ENCODE measurements around the gene PALD1.

DNA sequence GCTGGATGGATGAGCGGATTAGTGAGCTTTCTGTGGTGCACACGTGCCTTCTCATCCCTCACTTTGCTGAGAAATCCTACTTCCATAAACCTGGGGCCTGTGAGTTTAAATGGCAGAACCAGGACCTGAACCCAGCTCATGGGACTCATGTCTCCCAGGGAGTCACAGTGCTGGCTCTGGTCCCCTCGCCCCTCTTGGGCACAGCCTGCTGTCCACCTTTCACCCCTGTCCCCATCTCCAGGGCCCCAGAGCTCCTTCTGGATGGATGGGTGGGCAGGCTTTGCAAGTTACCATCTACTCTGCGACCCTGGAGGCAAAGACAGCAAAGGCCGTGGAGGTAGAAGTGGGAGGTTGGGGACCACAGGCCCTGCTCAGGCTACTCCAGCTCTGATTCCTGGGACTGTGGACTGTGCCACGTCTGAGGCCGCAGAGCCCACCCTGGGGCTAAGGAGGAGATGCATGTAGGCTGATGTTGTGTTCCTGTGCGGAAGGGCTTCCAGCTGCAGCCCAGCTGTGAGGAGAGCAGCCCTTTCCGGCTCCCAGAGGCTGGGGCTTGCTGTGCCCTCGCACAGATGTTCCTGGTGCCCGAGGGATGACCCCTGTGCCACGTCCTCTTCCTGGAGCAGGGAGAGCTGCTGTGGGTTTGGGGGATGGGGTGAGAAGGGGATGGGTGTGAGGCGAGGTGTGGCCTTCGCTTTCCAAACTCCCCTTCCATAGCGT lies 83.6 kb downstream of the PALD1 start:
- TF ChIP-seq, protein P1, sequence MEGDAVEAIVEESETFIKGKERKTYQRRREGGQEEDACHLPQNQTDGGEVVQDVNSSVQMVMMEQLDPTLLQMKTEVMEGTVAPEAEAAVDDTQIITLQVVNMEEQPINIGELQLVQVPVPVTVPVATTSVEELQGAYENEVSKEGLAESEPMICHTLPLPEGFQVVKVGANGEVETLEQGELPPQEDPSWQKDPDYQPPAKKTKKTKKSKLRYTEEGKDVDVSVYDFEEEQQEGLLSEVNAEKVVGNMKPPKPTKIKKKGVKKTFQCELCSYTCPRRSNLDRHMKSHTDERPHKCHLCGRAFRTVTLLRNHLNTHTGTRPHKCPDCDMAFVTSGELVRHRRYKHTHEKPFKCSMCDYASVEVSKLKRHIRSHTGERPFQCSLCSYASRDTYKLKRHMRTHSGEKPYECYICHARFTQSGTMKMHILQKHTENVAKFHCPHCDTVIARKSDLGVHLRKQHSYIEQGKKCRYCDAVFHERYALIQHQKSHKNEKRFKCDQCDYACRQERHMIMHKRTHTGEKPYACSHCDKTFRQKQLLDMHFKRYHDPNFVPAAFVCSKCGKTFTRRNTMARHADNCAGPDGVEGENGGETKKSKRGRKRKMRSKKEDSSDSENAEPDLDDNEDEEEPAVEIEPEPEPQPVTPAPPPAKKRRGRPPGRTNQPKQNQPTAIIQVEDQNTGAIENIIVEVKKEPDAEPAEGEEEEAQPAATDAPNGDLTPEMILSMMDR (IDR thresholded peaks at IDR 0.05) = no peak
- no peak for TF ChIP-seq EZH2phosphoT487 (IDR thresholded peaks at IDR 0.05)
- TF ChIP-seq EZH2 (IDR thresholded peaks at IDR 0.05) = no peak

All from neural progenitor cell (in vitro differentiated cells).